HG03066 (cell line): Measurements from ENCODE around the gene ADCY7.
A peak's percentile ranks its signal among the peaks of the same experiment; 100 is the strongest.
"Not testable (repeated sequence)": the region's sequence is repeated elsewhere in the genome, so short reads cannot be mapped to it uniquely, and the experiment has no call there.

Experiments
- ATAC-seq: cut with Tn5 transposase; IDR thresholded peaks from one replicate; pipeline ENCODE4 v1.9.1; 2021; ENCODE audit warnings: low read depth; ENCODE audit not compliant: unreplicated experiment

ADCY7 gene

GRCh38 chr16:50266337-50267091 is at the start of gene ADCY7:
ADCY7 (plus strand) TSS chr16:50266551; CDS start chr16:50288180, 21,629 bp downstream.
- ATAC-seq, result peak; percentile 85

- no peak for ATAC-seq
These were observed 46.9 kb upstream of the ADCY7 start for GRCh38 chr16:50219402-50219975.

- no peak for ATAC-seq
These were observed 42.1 kb upstream of the ADCY7 start for GRCh38 chr16:50224286-50224685.

GRCh38 chr16:50227120-50227519 is 39.2 kb upstream of the ADCY7 start:
- no peak for ATAC-seq

GRCh38 chr16:50227665-50228064 is 38.7 kb upstream of the ADCY7 start:
- ATAC-seq, result no peak

- no peak for ATAC-seq
These were observed 37.9 kb upstream of the ADCY7 start for GRCh38 chr16:50228364-50228868.

- ATAC-seq, result no peak
These were observed 37.1 kb upstream of the ADCY7 start for GRCh38 chr16:50229149-50229726.

- ATAC-seq, result no peak
These were observed 31.4 kb upstream of the ADCY7 start for GRCh38 chr16:50234771-50235556.

- no peak for ATAC-seq
These were observed 30.8 kb upstream of the ADCY7 start for GRCh38 chr16:50235581-50235980.

GRCh38 chr16:50238314-50238713 is 28.0 kb upstream of the ADCY7 start:
- ATAC-seq, result no peak

- no peak for ATAC-seq
These were observed 27.5 kb upstream of the ADCY7 start for GRCh38 chr16:50238868-50239301.

- not testable (repeated sequence) for ATAC-seq
These were observed 23.3 kb upstream of the ADCY7 start for GRCh38 chr16:50243024-50243423.

GRCh38 chr16:50244140-50244503 is 22.2 kb upstream of the ADCY7 start:
- no peak for ATAC-seq

GRCh38 chr16:50244504-50245416 is 21.6 kb upstream of the ADCY7 start:
- no peak for ATAC-seq

GRCh38 chr16:50245417-50246298 is 20.7 kb upstream of the ADCY7 start:
- ATAC-seq, result peak; percentile 64

GRCh38 chr16:50246299-50247122 is 19.8 kb upstream of the ADCY7 start:
- ATAC-seq, result peak; percentile 28

- no peak for ATAC-seq
These were observed 19.0 kb upstream of the ADCY7 start for GRCh38 chr16:50247123-50247905.
